Measurements from ENCODE around the gene UQCRFS1.

The UQCRFS1 gene

DNA sequence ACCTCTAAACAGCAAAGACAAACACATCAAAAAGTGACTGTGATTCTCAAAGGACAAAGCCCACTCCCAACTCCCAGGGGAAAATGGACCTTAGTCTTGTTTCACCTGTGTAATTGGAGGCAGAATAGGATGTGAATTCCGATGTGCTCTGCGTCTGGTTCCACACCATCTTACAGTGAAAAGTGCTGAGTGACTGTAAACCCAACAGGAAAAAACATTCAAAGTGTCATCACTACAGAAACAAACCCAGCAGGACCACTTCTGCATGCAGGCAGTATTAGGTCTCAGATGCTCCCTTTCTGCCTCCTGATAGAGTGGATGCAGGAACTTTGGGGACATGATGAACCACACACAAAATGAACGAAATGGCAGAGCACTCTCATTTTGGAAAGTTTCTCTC, 6.5 kb downstream of the UQCRFS1 start:
- no peak overlapping the region for H3K4me3 ChIP-seq (ENCODE audit: low read depth, low read length)
- TF ChIP-seq, protein P1, sequence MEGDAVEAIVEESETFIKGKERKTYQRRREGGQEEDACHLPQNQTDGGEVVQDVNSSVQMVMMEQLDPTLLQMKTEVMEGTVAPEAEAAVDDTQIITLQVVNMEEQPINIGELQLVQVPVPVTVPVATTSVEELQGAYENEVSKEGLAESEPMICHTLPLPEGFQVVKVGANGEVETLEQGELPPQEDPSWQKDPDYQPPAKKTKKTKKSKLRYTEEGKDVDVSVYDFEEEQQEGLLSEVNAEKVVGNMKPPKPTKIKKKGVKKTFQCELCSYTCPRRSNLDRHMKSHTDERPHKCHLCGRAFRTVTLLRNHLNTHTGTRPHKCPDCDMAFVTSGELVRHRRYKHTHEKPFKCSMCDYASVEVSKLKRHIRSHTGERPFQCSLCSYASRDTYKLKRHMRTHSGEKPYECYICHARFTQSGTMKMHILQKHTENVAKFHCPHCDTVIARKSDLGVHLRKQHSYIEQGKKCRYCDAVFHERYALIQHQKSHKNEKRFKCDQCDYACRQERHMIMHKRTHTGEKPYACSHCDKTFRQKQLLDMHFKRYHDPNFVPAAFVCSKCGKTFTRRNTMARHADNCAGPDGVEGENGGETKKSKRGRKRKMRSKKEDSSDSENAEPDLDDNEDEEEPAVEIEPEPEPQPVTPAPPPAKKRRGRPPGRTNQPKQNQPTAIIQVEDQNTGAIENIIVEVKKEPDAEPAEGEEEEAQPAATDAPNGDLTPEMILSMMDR (conservative IDR thresholded peaks at IDR 0.05; ENCODE audit: low read depth, low read length): no peak
- no peak for DNase-seq (ENCODE audit: low read depth)

DNA sequence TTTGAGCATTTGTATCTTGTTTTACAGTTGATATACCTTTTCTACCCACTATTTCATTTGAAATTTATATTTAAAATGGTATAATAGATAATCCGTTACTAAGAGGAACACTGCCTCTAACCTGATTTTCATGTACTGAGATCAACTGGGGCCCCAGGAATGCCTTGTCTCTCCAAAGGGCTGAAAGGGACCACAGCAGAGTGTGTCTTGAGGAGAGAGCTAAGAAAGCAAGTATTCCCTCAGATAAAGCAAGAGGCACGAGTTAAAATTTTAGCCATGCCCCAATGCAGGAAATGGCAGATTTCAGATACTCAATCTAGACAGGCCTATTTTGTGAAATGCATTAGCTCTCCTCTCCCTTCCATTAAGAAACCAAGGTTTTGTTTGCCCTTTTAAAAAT, 10.7 kb downstream of the UQCRFS1 start:
- DNase-seq (ENCODE audit: low read depth): no peak
- TF ChIP-seq, protein P1 (conservative IDR thresholded peaks at IDR 0.05; ENCODE audit: low read depth, low read length): no peak

DNA sequence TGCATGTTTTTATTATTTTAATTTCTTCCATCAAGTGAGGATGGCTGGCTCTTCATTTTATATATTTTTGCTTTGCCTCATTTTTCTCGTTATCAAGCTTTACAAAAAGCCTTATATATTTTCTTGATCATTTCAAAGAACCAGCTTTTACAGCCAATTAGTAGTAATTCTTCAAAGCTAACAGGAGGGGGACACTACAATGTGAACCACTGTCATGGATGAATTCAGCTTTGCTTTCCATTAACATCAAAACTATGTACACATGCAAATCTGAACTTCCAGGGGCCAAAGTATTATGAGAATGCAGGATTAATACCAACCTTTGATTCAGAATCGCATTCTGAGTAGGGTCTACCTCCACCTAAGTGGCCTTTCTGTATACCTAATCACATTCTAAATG, 11.1 kb downstream of the UQCRFS1 start:
- DNase-seq (ENCODE audit: low read depth): no peak

More for the DNA sequence above, 10.7 kb downstream of the UQCRFS1 start:
- no peak overlapping the region for H3K4me3 ChIP-seq (ENCODE audit: low read depth, low read length)

DNA sequence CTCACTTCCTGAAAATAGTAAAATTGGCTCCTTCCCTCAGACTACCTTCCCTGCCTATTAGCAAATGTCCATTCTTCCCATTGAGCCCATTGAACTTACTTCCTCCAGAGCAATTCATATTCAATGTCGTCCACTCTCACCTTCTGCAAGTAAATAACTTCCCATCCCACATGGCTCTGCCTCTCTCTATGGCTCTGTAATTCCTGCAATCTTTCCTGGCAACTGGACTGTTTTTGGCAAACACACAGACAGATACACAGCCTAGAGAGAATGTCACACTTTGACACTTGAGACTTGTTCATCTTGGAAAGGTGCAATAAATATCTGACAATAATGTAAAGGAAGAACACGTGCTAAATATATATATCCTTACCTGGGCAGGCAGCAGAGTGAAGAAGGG, 18.3 kb downstream of the UQCRFS1 start:
- DNase-seq (ENCODE audit: low read depth): no peak
- TF ChIP-seq, protein P1 (conservative IDR thresholded peaks at IDR 0.05; ENCODE audit: low read depth, low read length): no peak
- H3K4me3 ChIP-seq (ENCODE audit: low read depth, low read length): no peak overlapping the region

More for the DNA sequence above, 11.1 kb downstream of the UQCRFS1 start:
- TF ChIP-seq, protein P1 (conservative IDR thresholded peaks at IDR 0.05; ENCODE audit: low read depth, low read length): no peak
- no peak overlapping the region for H3K4me3 ChIP-seq (ENCODE audit: low read depth, low read length)

DNA sequence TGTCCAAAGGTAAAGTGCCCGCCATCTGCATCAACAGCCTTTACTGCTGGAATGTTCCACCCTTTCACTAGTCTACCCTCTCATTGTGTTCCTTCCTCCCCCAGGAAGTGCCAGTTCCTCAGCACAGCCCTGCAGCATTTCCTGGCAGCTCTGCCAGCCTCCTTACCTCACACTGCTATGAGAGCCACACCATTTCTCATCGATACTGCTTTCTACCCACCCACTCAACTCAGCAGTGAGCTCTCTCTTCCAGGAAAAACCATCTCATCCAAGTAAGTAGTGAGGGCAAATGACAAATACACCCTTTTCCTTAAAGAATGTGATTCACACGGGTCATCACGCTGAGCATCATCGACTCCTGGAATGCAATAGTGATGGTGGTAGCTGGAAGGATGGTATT, 19.8 kb downstream of the UQCRFS1 start:
- no peak overlapping the region for H3K4me3 ChIP-seq (ENCODE audit: low read depth, low read length)
- TF ChIP-seq, protein P1 (conservative IDR thresholded peaks at IDR 0.05; ENCODE audit: low read depth, low read length): no peak
- no peak for DNase-seq (ENCODE audit: low read depth)

DNA sequence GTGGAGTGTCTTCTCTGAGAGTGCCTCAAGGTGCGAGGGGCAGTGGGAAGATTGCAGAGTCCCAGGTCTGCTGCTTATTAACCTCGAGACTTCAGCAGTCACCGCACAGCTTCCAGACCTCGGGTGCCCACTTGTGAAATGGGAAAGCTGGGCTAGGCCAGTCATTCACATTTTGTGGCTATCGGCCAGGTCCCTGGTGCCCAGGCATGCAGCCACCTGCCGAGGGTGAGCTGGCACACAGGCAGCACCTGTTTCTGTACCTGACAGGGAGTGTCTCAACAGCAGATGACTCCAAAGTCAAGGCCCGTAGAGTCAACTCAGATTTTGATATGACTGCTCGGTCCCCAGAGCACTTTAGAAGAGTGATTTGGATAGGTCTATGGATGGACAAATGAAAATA, 21.9 kb downstream of the UQCRFS1 start:
- TF ChIP-seq, protein P1 (conservative IDR thresholded peaks at IDR 0.05; ENCODE audit: low read depth, low read length): no peak
- DNase-seq (ENCODE audit: low read depth): no peak
- H3K4me3 ChIP-seq (ENCODE audit: low read depth, low read length): no peak overlapping the region

DNA sequence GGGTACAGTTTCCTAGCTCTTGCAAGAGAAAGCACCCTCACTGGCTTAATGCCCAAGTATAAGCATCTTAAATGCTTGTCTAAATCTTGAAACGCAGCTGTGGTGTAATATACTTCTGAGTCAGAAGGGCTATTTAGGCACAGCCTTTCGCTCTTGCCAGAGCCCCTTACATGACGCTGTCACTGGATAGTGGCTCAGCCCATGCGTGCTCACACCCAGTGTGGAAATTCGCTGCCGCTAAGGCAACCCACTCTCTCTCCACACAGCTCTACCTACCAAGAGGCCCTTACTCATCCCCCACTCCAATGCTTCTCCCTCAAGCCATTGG, 24.0 kb downstream of the UQCRFS1 start:
- no peak for DNase-seq (ENCODE audit: low read depth)
- no peak overlapping the region for H3K4me3 ChIP-seq (ENCODE audit: low read depth, low read length)
- TF ChIP-seq, protein P1 (conservative IDR thresholded peaks at IDR 0.05; ENCODE audit: low read depth, low read length): no peak

All from choroid plexus epithelial cell (primary cell).